ENCODE data around the gene TMEM44.

TMEM44 gene, protein sequence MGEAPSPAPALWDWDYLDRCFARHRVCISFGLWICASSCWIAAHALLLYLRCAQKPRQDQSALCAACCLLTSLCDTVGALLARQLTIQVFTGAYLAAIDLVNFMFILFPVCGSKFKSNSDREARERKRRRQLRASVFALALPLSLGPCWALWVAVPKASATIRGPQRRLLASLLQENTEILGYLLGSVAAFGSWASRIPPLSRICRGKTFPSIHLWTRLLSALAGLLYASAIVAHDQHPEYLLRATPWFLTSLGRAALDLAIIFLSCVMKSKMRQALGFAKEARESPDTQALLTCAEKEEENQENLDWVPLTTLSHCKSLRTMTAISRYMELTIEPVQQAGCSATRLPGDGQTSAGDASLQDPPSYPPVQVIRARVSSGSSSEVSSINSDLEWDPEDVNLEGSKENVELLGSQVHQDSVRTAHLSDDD

DNA sequence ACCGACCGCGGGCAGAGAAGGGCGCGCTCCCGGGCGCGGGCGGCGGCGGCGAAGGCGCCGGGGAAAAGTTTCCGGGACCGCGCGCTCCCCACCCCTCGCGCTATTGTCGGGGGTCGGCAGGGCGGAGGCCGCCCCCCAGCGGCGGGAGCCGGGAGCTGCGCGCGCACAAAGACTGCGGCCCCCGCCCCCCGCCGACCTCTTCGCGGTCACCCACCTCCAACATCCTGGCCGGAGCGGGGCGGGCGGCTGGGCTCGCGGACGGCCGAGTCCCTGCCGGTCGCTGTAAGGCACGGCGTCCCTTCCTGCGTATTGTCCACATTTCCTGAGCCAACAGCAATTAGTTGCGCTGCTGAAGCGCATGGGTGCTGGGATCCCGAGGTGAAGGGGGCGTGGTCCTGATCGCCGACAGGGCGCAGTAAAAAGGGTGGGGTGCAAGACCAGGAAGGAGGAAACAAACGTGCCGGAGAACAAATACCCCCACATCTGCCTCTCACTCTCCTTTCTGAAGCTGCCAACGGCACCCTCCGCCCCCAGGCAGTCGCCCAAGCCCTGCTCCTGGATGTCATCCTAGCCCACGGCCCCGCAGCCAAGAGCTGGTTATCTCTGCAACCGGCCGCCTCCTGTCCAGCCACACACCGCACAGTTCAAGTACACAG, at the start of gene TMEM44:
TSS of gene TMEM44 (minus strand) at position 71 of the 656 bp plus-strand sequence. CDS start 204 bp downstream, outside the sequence.
- Histone ChIP-seq H3K27me3 (ENCODE audit: control insufficient read depth, insufficient read depth, low read length) (no peaks in the 10 kb centered on the region), H3K27ac (ENCODE audit: low read depth, low read length) (peak within 1 kb of the TSS; percentile 51), H3K4me3 (ENCODE audit: low read length) (peak within 1 kb of the TSS; percentile 72), H3K36me3 (ENCODE audit: control insufficient read depth, insufficient read depth, low read length) (no peaks in the 10 kb centered on the region), H3K9ac (ENCODE audit: low read length) (peak within 1 kb of the TSS; percentile 1), H3K4me1 (ENCODE audit: control insufficient read depth, insufficient read depth, low read length) (no peaks in the 10 kb centered on the region)

DNA sequence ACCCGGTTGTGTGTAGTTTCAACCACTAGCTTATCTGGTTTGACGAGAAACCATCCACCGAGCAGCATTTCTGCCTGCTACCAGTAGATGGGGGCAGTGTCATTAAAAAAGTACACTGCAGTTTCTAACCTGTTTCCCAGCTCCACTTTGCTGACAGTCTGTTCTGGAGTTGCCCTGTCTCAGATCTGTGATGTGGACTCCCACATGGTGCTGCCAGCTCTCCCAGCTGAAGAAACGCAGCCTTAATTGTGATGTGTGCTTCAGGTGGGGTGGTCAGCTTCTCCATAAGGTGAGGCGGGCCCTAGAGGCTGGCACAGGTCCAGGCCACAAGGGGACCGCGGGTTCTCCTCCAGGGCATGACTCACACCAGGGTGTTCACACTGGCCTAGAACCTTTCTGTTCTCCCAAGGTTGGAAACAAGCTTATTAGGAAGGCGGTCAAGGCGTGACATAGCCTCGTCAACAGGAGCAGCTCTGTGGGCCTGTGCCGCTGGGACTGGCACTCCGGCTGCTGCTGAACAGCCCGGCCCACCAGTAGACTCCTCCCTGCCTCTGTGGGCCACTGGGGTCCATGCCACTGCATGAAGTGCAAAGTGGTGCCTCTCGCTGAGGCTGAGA, 49.6 kb upstream of the TMEM44 start:
- Histone ChIP-seq H3K36me3 (ENCODE audit: control insufficient read depth, insufficient read depth, low read length) (no peaks in the 10 kb centered on the region), H3K27ac (ENCODE audit: low read depth, low read length) (peak overlapping the region; percentile 41), H3K4me1 (ENCODE audit: control insufficient read depth, insufficient read depth, low read length) (peaks cover 6% of the 10 kb centered on the region), H3K4me3 (ENCODE audit: low read length) (no peak overlapping the region), H3K27me3 (ENCODE audit: control insufficient read depth, insufficient read depth, low read length) (no peaks in the 10 kb centered on the region), H3K9ac (ENCODE audit: low read length) (no peak overlapping the region)

DNA sequence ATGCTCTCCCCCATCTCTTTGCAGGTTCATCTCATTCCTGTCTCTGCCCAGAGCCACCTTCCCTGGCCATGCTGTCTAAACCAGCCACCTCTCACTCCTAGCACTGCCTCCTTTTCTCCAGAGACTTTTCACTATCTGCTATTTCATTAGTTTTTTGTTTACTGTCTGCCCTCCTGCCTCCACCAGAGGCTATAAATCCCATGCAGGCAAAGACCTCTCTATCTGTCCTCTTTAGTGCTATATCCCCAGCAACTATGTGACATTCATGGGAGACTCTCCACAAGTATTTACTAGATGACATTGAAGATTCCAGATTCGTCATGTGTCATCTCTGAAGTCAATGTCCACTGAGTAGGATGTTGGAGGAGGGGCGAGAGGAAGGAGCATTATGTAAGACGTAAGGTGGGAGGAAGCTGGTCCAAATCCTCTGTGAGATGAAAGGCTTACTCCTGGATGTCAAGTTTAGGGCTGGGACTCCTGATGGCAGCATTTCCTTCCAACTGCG, 49.0 kb upstream of the TMEM44 start:
- no peak overlapping the region for H3K9ac ChIP-seq (ENCODE audit: low read length)
- H3K36me3 ChIP-seq (ENCODE audit: control insufficient read depth, insufficient read depth, low read length) = no peaks in the 10 kb centered on the region
- H3K27ac ChIP-seq (ENCODE audit: low read depth, low read length) = no peak overlapping the region

DNA sequence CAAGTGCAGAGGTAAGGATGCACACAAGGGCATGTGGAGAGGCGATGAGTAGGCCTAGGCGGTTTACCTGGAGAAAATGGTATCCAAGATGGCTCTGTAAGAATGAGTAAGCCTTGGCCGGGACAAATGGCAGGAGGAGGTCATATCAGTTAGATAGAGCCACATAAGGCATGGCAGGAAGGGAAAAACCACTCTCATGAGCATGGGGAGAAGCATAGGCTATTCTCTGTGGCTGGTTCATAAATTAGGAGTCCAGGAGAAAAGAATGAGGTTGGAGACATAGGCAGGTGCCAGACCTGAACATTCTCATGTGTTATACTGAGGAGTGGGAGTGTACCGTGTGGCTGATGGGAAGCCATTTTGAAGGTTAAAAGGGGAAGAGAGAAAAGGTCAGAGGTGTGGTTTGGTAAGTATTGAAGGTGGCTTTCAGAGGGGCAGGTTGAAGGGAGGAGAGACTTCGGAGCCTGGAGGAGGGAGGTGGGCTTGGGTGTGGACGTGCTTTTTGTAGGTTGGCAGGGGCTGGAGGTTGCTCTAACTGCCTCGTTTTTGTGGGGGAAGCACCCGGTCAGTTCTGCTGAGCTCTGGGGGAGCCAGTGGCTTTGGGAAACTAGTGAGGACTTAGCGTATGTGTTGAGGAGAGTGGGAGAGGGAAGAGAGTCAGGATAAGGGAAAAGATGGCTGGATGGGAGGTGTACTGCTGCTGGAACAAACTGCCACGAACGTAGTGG, 47.8 kb upstream of the TMEM44 start:
- no peaks in the 10 kb centered on the region for H3K36me3 ChIP-seq (ENCODE audit: control insufficient read depth, insufficient read depth, low read length)
- H3K4me1 ChIP-seq (ENCODE audit: control insufficient read depth, insufficient read depth, low read length) = peaks cover 3% of the 10 kb centered on the region
- H3K4me3 ChIP-seq (ENCODE audit: low read length) = no peak overlapping the region
- no peak overlapping the region for H3K9ac ChIP-seq (ENCODE audit: low read length)
- H3K27ac ChIP-seq (ENCODE audit: low read depth, low read length) = no peak overlapping the region
- no peaks in the 10 kb centered on the region for H3K27me3 ChIP-seq (ENCODE audit: control insufficient read depth, insufficient read depth, low read length)

More for the DNA sequence above, 49.0 kb upstream of the TMEM44 start:
- no peaks in the 10 kb centered on the region for H3K27me3 ChIP-seq (ENCODE audit: control insufficient read depth, insufficient read depth, low read length)
- no peak overlapping the region for H3K4me3 ChIP-seq (ENCODE audit: low read length)
- peaks cover 6% of the 10 kb centered on the region for H3K4me1 ChIP-seq (ENCODE audit: control insufficient read depth, insufficient read depth, low read length)

DNA sequence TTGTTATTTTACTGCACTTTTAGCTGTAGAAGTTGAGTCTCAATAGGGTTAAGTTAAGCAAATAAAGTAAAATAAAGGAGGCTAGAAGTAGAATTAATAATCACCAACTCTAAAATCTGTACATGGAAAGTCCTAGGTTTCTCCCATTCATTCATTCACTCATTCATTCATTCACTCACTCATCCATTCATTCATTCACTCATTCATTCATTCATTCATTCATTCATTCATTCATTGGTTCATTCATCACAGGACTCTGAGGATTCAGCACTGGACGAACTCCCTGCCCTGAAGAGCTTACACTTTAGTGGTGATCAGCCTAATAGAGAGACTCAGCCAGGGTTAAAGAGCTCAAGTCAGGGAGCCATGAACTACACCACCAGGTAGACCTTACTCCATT, 43.3 kb upstream of the TMEM44 start:
- Histone ChIP-seq H3K27me3 (ENCODE audit: control insufficient read depth, insufficient read depth, low read length) (no peaks in the 10 kb centered on the region), H3K4me1 (ENCODE audit: control insufficient read depth, insufficient read depth, low read length) (peaks cover 2% of the 10 kb centered on the region), H3K9ac (ENCODE audit: low read length) (no peak overlapping the region), H3K36me3 (ENCODE audit: control insufficient read depth, insufficient read depth, low read length) (no peaks in the 10 kb centered on the region), H3K4me3 (ENCODE audit: low read length) (no peak overlapping the region), H3K27ac (ENCODE audit: low read depth, low read length) (no peak overlapping the region)

DNA sequence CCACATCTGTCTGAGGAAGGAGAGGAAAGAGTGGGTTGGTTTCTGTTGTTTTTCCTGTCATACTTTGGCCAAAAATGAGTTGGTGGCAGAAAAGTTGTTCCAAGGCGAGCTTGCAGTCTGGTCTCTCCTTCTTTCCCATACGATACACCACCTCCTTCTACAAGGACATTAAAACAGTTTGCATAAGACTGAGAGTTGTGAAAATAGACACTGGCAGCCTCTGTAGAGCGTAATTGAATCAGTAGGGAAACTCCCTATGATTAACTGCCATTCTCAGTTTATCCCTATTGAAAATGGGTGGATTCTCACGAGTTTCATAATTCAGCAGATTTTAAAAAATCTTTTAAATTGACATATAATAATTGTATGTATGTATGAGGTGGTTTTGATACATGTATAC, 42.5 kb upstream of the TMEM44 start:
- Histone ChIP-seq H3K27ac (ENCODE audit: low read depth, low read length) (no peak overlapping the region), H3K27me3 (ENCODE audit: control insufficient read depth, insufficient read depth, low read length) (no peaks in the 10 kb centered on the region), H3K36me3 (ENCODE audit: control insufficient read depth, insufficient read depth, low read length) (no peaks in the 10 kb centered on the region), H3K9ac (ENCODE audit: low read length) (no peak overlapping the region), H3K4me1 (ENCODE audit: control insufficient read depth, insufficient read depth, low read length) (peaks cover 5% of the 10 kb centered on the region), H3K4me3 (ENCODE audit: low read length) (no peak overlapping the region)

DNA sequence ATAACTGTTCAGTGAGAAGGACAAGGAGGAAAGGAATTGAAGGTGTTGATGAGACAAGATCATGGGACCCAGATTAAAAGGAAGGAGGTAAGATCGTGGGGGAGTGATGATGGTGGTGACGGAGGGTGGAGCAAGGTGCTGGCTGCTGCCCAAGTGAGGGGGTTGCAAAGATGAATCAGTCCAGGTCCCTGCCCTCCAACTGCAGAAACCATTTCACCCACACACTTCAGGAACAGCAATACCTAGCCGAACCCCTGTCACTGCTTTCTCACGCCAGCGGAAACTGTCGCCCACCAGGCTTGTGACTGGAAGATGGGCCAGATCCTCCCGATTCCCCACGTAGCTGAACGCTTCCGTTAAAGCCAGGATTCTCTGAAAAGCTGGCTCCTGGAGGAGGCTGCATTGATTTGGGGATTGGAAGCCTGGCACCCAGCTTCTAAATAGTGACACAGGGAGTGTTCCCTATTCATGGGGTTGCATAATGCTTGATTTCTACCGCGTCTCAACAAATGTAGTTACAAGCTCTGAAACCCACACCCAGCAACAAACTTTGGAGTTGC, 41.9 kb upstream of the TMEM44 start:
- no peak overlapping the region for H3K9ac ChIP-seq (ENCODE audit: low read length)
- H3K36me3 ChIP-seq (ENCODE audit: control insufficient read depth, insufficient read depth, low read length) = no peaks in the 10 kb centered on the region
- H3K27ac ChIP-seq (ENCODE audit: low read depth, low read length) = no peak overlapping the region
- H3K27me3 ChIP-seq (ENCODE audit: control insufficient read depth, insufficient read depth, low read length) = no peaks in the 10 kb centered on the region
- H3K4me3 ChIP-seq (ENCODE audit: low read length) = no peak overlapping the region
- peaks cover 5% of the 10 kb centered on the region for H3K4me1 ChIP-seq (ENCODE audit: control insufficient read depth, insufficient read depth, low read length)

DNA sequence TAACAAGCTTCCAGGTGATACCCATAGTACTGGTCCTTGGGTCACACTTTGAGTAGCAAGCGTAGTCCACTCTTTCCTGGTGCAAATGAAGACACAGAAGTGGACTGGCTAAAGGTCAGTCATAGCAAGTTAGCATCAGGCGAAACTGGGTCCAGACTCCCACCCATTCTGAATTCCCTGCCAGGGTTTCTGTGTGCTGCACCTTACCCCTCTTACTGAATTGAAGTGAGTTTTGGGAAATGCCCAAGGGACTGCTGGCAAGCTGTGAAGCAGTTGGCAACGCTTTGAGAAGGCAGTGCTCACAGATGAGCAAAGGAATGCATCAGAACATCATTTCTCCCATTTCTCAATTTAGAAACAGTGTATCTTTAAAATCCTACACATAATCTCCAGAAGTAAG, 40.5 kb upstream of the TMEM44 start:
- Histone ChIP-seq H3K4me3 (ENCODE audit: low read length) (no peak overlapping the region), H3K27ac (ENCODE audit: low read depth, low read length) (no peak overlapping the region), H3K9ac (ENCODE audit: low read length) (no peak overlapping the region), H3K4me1 (ENCODE audit: control insufficient read depth, insufficient read depth, low read length) (peaks cover 5% of the 10 kb centered on the region), H3K27me3 (ENCODE audit: control insufficient read depth, insufficient read depth, low read length) (no peaks in the 10 kb centered on the region), H3K36me3 (ENCODE audit: control insufficient read depth, insufficient read depth, low read length) (no peaks in the 10 kb centered on the region)

DNA sequence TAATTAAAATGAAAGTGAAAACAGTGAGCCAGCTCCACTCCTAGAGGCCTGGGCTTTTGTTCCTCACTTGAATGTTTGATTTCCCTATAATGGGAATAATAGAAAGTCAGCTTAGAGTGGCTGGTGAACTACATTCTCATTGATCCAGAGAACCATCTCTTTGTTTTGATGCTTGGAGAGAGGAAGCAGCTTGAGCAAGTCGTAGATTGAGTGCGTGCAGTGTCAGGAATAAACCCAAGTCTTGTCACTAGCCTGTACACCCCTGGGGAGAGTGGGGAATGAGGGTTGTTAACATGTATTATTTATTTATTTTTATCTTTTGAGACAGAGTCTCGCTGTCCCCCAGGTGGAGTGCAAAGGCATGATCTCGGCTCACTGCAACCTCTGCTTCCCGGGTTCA, 39.7 kb upstream of the TMEM44 start:
- Histone ChIP-seq H3K36me3 (ENCODE audit: control insufficient read depth, insufficient read depth, low read length) (no peaks in the 10 kb centered on the region), H3K4me3 (ENCODE audit: low read length) (peak overlapping the region; percentile 89), H3K27ac (ENCODE audit: low read depth, low read length) (peak overlapping the region; percentile 94), H3K9ac (ENCODE audit: low read length) (no peak overlapping the region), H3K4me1 (ENCODE audit: control insufficient read depth, insufficient read depth, low read length) (peaks cover 5% of the 10 kb centered on the region), H3K27me3 (ENCODE audit: control insufficient read depth, insufficient read depth, low read length) (no peaks in the 10 kb centered on the region)

DNA sequence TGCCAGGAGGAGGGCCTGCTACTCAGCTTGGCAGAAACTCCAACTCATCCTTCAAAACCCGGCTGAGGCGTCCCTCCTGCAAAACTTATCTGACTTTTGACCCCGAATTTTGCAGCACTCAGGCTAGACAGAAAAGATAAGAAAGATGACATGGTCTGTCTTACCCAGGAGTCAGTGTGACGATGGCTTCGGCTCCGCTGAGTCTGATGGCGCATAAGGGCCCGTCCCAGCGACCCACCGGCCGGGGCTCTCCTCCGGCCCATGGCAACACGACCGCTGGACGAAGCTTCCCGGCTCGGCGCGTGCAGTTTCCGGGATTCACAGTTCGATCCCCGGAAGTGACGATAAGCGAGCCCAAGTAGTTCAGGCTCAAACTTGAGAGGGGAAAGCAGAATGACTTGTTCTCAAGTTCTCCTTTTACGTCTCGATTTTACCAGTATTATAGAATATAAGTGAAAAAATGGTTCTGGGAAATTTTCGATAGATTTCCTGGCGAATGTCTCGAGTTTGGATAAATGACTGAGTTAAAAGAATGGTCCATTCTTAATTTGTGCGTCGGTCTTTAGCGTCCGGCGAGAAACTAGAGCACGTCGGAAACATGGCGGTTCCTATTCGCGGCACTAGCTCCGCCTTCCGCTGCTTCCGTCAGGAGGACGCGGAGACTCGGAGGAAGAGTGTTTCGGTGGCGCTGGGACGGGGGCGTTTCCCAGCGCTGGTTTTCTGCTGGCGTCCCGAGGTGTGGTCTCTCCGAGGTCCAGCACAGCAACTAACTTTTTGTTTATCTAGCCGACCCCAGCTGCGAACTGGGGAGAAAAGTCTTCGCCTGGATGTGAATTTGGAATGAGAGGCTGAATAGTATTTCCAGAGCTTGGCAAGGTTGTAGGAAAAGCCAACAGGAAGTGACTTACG, 38.9 kb upstream of the TMEM44 start, which contains the start of gene LSG1:
TSS of gene LSG1 (minus strand) at position 292 of the 909 bp plus-strand sequence. CDS start at position 263, 29 bp downstream.
- H3K27me3 ChIP-seq (ENCODE audit: control insufficient read depth, insufficient read depth, low read length) = no peaks in the 10 kb centered on the region
- peaks cover 5% of the 10 kb centered on the region for H3K4me1 ChIP-seq (ENCODE audit: control insufficient read depth, insufficient read depth, low read length)
- H3K36me3 ChIP-seq (ENCODE audit: control insufficient read depth, insufficient read depth, low read length) = no peaks in the 10 kb centered on the region
- H3K9ac ChIP-seq (ENCODE audit: low read length) = peak within 1 kb of the TSS; percentile 16
- H3K4me3 ChIP-seq (ENCODE audit: low read length) = peak within 1 kb of the TSS; percentile 89
- H3K27ac ChIP-seq (ENCODE audit: low read depth, low read length) = peak within 1 kb of the TSS; percentile 94

DNA sequence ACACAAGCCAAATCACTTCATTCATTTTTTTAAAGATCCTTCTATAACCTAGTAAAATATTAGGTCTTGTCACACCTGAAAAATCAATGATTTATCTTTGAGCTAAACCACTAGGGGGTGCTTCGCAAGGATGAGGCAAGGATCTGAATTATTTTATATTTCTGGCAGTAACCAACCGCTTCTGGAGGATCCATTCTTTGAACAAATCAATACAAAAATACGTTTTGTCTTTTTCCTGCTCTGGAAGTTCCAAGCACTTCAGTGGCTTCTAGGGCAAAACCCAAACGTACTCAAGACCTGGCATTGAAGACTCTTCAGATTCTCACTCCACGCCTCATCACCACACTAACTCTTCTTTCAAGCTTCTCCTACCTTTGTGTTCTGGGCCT, 38.3 kb upstream of the TMEM44 start:
- peak overlapping the region; percentile 89 for H3K4me3 ChIP-seq (ENCODE audit: low read length)
- H3K36me3 ChIP-seq (ENCODE audit: control insufficient read depth, insufficient read depth, low read length) = no peaks in the 10 kb centered on the region
- H3K9ac ChIP-seq (ENCODE audit: low read length) = peak overlapping the region; percentile 16
- H3K27ac ChIP-seq (ENCODE audit: low read depth, low read length) = peak overlapping the region; percentile 94
- H3K4me1 ChIP-seq (ENCODE audit: control insufficient read depth, insufficient read depth, low read length) = peaks cover 5% of the 10 kb centered on the region
- H3K27me3 ChIP-seq (ENCODE audit: control insufficient read depth, insufficient read depth, low read length) = no peaks in the 10 kb centered on the region
